OCI-LY3 (cell line): ENCODE results near the gene HSF4.

Experiments
- CTCF ChIP-seq: fragments of 200-600, 300-600 bp; sonication (generic); IDR thresholded peaks from 2 replicates; pipeline ENCODE4 v1.5.1; 2014; ENCODE audit warnings: antibody characterized with exemption, low read length, low read depth
- EZH2phosphoT487 ChIP-seq: fragments of 200-600 bp; shearing (Covaris generic); IDR thresholded peaks from 2 replicates; pipeline ENCODE4 v1.6.1; 2018; ENCODE audit warnings: antibody characterized with exemption, mixed run types, low read depth

GRCh38 chr16:67151431-67152097 is 13.0 kb upstream of the HSF4 start:
- no peak for TF ChIP-seq CTCF
- TF ChIP-seq EZH2phosphoT487 = no peak
